Ramos (cell line): ENCODE data around the gene CUEDC1.
"Not testable (repeated sequence)": the region's sequence is repeated elsewhere in the genome, so short reads cannot be mapped to it uniquely, and the experiment has no call there.

Experiments used
- in situ Hi-C: fragments of 300-500 bp; cut with MboI; formaldehyde crosslinking; loops from one replicate; pipeline ENCODE4 v1.14.3; 2022; ENCODE audit warnings: low sequenced_read_pairs; ENCODE audit not compliant: unreplicated experiment

Gene CUEDC1

DNA sequence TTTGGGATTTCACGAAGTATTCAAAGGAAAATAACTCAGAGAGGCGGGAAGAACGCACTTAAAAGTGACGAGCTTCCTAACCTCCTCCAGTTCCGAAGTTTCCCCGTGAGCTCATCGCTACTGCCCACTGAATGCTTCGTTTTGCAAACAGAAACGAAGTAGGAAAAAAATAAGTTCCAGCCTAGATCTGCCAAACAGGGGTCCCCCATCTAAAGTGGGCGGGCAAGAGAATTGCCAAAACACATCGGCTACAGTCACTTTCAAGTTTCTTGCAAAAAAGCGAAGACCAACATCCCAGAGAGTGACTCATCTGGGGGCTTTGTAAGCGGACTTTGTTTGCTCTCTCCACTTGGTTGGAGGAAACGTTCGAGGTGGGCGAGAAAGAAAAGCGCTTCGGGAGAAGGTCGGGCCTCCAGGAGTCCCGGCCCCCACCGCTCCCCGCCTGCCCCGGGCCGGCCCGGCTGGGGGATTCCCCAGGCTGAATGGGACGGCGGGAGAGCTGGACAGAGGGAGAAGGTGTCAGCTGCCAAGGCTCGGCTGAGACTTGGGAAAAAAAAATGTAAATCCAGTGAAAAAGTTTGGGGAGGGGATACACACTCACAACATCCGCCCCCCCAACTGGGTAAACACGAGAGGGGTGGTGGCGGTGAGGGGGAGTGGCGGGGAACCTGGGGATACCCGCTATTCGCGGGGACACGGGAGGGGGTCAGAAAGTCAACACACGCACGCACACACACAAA lies 31.8 kb upstream of the CUEDC1 start:
- in situ Hi-C loops = no loop called here

DNA sequence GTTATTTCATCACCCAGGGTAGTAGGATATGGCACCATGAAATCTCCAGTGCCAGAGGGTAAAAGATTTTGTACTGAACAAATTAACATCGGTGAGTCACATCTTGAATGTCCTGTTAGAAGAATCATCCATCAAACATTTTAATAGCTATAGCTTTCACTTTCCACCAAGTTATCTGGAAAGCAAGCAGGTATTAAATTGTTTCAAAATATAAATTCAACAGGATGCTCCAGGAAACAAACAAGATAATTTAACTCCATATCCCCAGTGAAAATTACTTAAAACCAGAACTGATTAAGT lies 30.4 kb upstream of the CUEDC1 start:
- in situ Hi-C loops = no loop called here

DNA sequence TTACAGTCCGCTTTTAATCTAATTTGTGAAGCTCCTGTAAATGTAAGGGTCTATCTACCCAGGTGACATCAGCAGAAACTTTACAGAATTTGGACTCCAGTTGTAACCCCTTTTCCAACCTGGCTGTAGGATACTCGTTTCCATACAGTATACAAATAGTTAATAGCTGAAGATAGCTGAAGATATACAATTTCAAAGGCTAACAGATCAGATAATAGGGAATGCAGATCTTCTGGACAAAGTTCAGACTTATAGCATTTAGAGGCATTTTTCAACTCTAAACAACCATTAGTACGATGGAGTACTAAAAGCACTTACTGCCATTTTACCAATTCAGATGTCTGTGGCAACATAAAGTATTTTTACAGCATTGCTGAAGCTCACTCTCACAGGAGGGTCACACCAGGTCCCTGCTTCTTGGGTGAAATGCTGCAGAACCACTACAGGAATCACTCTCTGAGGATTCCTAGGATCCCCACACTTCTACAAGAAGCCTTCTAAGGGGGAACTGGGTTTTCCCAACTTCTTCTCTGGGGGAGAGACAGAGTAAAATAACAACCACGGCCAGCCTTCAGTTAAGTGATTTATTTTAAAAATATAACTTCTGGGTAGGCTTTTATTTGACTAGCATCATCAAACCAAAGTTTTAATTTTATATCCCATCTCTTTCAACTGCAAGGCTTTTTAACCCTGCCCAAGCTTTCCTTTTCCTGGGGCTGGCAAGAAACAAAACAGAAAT lies 29.9 kb upstream of the CUEDC1 start:
- in situ Hi-C loops = no loop called here

DNA sequence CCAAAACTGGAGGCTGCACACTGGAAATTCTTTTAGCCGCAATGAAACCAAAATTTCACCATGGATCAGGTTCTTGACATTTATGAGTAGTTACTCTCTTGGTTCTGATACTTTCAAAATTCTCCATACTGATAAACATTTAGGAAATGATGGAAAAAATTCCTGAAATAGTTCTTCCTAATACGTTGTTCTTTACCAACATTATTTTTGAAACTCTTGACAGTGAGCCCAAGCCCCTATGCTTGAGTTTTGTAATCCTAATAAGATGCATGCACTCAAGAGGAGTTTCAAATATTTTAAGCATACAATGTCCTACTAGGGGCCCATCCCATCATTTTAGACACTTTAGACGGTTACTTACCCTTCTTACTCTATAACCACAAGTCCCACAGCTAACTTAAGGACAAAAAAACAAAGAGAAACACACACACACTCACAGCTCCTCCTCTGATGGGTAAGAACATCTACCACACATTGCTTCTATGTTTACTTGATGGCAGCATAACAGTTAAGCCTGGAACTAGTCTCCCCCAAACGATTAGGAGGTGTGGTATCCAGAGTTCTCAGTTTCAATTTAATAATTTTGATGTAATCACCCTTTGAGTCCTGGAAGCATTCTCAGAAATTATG lies 29.2 kb upstream of the CUEDC1 start:
- in situ Hi-C loops = no loop called here

DNA sequence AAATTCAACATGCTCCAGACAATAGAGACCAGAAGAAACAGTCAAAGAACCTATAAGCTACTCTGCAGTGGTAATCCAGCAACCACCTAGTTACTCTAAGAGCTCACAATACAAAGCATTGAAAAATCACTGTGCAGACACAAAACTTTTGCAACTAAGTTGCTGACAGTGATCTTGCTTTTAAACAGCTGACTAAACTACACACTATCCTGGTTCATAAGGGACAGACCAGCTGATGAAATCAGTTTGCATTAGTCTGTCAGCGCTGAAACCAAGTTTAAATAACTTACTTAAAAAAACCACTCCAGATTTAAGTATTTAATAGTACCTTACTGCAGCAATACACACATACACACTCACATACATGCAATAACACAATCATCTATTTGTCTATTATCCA lies 28.2 kb upstream of the CUEDC1 start:
- in situ Hi-C loops = no loop called here

DNA sequence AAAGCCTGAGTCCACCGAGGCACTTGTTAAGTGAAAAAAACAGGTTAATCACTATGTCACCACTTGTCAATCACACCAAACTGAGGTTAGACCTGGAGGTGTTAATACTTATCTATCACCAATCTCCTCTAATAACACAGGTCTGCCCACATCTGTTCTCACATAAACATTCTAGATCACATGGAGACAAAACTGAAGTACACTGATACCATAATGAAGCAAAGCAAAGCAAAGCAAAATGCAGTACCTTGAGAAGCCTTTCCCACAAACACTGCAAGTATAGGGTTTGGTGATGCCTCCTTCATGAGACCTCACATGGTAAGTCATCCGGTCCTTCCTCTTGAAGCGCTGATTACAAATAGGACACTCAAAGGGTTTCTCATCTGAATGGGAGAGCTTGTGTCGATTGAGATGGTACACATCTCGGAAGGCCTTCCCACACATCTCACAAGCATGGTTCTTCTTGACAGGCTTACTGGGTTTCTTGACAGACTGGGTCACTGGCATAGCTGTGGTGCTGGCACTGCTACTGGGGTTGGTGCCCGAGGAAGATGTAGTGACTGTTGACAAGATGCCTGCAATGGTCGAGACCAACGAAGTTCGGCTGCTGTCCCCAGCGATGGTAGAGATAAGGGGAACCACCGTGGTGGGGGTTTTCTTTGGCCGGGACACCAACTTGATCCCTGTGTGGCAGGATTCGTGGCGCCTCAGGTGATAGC lies 27.4 kb upstream of the CUEDC1 start:
- in situ Hi-C loops = no loop called here

DNA sequence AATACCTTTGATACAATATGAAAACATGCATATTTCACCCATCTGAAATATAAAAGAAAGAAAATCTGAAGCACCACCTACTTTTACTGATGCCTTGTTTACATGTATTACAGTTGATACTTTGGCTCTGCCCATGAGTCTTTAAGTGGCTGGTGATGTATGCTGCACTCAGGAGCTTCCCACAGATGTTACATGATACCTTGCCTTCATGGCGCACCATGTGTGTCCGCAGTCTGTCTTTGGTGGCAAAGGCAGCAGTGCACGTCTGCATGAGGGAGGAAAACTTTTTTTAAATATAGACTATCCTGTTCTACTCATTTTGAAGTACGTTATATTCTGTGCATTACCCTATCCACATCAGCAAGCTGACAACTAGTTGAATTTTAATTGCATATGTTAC lies 25.3 kb upstream of the CUEDC1 start:
- in situ Hi-C loops = no loop called here

DNA sequence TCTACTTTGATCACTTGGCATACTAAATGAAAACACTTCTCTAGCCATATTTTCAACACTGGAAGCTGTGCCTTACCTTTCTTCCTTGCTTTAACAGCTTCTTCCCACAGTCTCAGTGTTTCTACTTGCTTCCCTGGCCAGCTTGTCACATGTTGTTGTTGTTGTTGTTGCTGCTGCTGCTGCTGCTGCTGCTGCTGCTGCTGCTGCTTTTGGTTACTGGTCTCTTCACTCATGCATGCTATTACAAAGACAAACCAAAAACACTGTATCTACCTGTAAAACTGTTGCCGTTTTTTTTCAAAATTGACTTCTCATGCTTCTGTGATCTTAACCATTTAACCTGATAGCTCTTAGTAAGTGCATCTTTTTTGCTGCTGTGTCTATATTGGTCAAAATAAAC lies 23.9 kb upstream of the CUEDC1 start:
- in situ Hi-C loops = no loop called here

DNA sequence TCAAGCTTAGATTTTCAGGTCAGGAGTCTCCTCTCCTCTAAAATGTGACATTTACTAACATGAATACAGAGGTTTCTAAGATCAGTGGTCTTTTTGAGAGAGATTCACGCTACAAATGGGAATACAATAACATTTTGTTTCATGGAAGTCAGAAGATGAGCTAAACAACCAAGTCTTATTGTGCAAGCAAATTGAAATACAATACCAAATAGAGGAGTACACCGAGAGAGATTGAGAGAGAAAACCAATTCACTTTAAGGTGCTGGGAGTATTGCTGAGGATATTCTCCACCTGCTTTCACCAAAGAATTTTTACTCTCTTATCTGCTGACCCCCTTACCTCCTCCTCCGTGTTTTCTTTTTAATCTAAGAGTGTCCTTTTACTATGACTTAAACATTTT lies 21.4 kb upstream of the CUEDC1 start:
- in situ Hi-C loops = no loop called here

DNA sequence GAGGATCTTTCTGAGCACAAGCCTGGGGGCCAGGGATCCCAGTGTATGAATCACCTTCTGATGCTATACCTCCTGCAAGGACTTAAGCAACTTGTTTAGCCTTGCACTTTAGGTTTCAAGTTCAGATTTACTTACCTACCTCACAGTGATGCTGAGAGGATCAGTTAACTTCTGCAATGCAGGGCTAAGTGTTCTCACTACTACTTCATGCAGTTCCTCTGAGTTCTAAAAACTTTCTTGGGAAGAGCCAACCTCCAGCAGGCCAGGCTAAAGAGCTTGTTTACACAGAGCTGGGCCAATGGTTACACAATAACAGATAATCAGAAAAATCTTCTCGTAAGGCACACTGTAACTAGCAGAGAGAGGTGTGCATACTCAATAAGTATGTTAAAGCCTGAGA lies 19.8 kb upstream of the CUEDC1 start:
- in situ Hi-C loops = no loop called here

DNA sequence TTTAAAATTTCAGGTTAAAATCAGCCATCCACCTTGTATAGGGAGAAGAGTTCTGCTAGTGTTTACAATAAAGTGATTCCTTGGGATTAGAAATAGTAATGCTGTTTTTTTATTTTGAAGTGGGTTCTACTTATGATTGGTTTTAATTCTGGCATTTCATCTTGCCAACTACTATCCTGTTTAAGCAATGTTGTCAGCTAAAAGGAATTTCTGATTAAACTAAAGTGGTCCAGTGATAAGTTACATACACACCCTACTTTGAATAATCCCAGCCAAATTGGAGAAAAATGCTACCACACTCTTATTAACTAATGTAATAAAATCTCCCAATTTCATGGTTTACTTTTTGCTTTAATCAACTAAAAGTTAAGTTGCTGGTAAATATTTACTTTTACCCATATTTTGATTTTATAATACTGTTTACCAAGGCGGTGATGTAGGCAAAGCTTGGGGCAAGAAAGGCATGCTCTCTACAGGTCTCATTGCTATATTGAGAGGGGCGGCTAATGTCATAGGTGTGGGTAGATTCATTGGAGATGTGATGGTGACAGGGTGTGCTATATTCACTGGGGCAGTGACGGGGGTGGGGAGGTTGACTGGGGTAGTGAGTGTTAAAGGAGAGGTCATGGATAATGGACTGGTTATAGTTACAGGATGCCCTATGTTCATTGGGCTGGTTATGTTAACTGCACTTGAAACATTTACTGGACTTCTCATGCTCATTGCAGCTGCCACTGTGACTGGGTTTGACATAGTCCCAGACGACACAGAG lies 19.0 kb upstream of the CUEDC1 start:
- in situ Hi-C loops = not testable (repeated sequence)

DNA sequence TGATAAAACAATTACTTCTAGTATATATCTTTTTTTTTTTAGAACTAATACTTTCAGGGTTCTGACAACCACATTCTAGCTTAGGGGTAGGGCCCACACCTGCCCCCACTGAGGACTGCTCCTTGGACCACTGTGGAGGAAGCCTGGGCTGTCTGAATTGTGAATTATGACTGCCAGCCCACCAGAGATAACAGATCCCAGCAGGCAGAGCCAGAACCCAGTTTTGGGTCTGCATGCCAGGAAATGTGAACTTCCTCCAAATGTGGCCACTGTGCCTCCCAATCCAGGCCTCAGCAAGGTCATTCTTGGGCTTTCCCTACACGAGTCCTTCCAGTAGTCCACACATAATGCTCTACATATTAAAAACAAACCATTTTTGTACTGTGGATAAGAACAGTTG lies 16.9 kb upstream of the CUEDC1 start:
- in situ Hi-C loops = no loop called here

DNA sequence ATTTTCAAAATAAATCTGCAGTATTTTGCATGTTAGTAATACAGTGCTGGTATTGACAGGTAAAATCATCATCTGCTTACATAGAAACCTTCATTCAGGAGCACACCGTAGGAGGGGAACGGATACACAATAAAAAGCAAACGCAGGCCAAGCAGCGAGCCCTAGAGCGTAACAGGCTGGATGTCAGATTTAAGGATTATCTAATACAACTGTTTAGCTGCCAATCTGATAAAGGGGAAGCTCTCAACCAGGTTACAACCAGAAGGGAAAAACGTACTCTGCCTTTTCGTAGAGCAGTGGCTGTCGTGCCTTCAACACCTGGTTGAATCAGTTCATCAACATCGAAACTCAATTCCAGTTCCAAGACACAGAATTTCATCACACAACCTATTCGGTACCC lies 16.4 kb upstream of the CUEDC1 start:
- in situ Hi-C loops = no loop called here

DNA sequence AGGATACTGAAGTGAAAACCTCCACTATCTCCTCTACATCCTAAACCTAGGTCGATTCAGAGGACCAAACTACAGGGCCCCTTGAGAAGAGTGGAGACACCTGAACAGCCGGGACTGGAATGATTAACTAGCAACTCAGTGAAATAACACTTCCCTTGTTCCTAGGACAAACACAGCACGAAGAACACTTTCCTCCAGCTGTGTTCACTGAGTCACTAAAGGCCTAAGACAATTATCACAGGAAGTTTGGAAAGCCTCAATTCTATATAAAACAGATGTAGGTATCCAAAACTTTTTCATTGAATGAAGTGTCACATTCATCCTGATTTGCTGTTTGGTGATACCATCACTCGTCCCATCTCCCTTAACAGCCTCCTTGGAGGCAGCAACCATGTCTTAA lies 15.5 kb upstream of the CUEDC1 start:
- in situ Hi-C loops = no loop called here

DNA sequence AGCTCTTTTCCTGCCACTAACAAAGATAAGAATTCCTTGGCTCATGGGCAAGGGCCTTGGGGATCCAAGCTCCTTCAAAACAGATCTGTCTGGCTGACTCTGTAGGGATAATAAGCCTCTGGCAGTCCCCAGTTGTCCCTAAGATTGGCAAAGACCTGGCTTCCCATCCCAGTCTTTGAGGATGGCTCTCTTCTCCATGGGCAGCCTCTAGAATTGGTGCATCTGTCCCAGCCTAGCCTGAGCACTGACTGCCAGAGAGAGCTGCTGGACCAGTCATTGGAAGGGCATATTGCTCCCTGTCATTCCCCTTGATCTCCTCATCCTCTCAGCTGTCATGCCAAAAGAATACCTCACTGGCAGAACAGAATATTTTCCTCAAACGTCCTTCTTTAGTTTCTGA lies 13.2 kb upstream of the CUEDC1 start:
- in situ Hi-C loops = no loop called here

DNA sequence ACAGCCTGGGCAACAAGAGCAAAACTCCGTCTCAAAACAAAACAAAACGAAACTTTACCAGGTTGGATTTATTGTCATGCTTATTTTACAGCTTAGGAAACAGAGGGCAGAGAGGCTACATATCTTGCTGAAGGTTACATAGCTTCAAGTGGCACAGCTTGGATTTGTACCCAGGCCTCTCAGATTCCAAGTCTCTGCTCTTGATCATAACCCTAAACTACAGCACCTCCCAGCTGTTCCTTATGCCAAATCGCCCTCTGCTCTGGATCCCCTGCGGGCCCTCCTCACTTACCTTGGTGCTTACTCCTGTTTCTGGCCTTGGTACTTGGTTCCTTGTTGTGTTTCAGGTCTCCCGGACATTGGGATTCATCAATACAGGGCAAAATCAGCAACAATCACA lies 11.7 kb upstream of the CUEDC1 start:
- in situ Hi-C loops = no loop called here

DNA sequence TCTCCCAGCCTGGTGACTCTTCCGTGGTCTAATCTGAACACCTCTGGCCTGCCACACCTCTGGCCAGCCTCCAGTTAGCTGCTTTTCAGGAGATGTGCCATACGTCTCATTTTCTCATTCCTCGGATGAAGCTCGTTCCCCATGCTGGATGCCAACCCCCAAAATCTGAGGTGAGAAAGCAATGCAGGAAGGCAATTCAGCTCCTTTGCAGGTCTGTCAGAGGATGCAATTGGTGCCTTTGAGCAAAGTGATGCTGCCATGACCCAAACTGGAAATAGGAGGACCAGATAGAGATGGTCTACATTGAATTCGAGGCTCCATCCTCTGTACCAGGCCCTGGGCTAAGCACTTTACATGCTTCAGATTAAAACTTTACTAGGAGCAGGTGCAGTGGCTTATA lies 11.0 kb upstream of the CUEDC1 start:
- in situ Hi-C loops = no loop called here

DNA sequence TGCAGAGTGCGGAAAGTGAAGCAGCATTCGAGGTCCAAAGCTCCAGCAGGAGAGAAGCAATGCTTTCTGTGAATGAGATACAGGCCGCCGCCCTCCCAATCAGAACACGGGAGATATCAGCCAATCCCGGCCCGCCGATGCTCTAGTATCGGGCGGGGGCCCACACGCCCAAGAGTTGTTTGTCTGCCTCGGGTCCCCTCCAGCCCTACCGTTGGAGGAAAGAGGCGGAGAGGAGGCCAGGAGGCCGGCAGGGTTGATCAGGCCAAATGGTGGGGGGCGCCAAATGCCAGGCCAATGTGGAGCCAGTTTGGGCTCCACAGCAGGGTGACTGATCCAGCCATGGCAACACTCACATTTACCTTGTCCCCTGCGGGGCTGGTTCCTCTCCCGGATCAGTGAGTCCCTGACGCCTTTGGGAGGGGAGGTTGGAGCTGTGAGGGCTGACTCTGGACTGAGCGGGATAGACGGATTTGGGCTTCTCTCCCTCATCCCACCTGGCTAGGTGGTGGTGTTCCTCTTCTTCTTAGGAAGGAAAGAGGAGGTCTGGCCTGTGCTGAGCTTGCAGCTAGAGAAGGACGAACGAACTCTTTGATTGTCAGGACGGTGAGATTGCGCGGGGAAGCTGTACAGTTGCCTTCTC lies 10.4 kb upstream of the CUEDC1 start:
- in situ Hi-C loops = no loop called here

DNA sequence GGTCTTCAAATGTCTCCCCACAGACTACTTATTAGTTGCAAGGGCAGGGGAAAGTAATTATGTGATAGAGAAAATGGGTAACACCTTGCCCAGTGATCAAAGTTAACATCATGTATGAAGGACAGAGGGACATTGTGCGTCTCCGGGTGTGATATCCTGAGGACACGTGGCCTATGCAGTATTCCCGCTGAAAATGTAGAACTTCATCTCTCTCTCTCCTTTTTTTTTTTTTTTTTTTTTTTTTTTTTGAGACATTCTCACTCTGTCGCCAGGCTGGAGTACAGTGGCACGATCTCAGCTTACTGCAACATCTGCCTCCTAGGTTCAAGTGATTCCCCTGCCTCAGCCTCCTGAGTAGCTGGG lies 7.9 kb upstream of the CUEDC1 start:
- in situ Hi-C loops = no loop called here
